HG02973 (cell line): ENCODE measurements around the gene CCZ1B.
"Not testable (repeated sequence)": the region's sequence is repeated elsewhere in the genome, so short reads cannot be mapped to it uniquely, and the experiment has no call there.

Experiments
- ATAC-seq: cut with Tn5 transposase; IDR thresholded peaks from one replicate; pipeline ENCODE4 v1.9.1; 2021; ENCODE audit warnings: moderate library complexity; ENCODE audit not compliant: unreplicated experiment

The CCZ1B gene

GRCh38 chr7:6826151-6826550, at the start of gene CCZ1B:
Gene CCZ1B (minus strand): TSS chr7:6826275. CDS start chr7:6826197, 78 bp downstream.
- ATAC-seq, result peak; percentile 98

GRCh38 chr7:6875022-6875421, 48.9 kb upstream of the CCZ1B start:
- not testable (repeated sequence) for ATAC-seq

GRCh38 chr7:6872246-6872945, 46.3 kb upstream of the CCZ1B start:
- ATAC-seq, result not testable (repeated sequence)

- not testable (repeated sequence) for ATAC-seq
These were observed 45.5 kb upstream of the CCZ1B start for GRCh38 chr7:6871421-6872144.

- not testable (repeated sequence) for ATAC-seq
These were observed 38.7 kb upstream of the CCZ1B start for GRCh38 chr7:6864751-6865150.

- ATAC-seq, result not testable (repeated sequence)
These were observed 38.1 kb upstream of the CCZ1B start for GRCh38 chr7:6864188-6864587.

GRCh38 chr7:6862876-6863275, 36.8 kb upstream of the CCZ1B start:
- not testable (repeated sequence) for ATAC-seq

GRCh38 chr7:6857721-6858314, 31.7 kb upstream of the CCZ1B start:
- ATAC-seq, result not testable (repeated sequence)

- ATAC-seq, result not testable (repeated sequence)
These were observed 29.6 kb upstream of the CCZ1B start for GRCh38 chr7:6855563-6856131.

- not testable (repeated sequence) for ATAC-seq
These were observed 28.9 kb upstream of the CCZ1B start for GRCh38 chr7:6854747-6855562.

- ATAC-seq, result not testable (repeated sequence)
These were observed 27.6 kb upstream of the CCZ1B start for GRCh38 chr7:6853681-6854080.

- ATAC-seq, result not testable (repeated sequence)
These were observed 23.1 kb upstream of the CCZ1B start for GRCh38 chr7:6849127-6849526.

- not testable (repeated sequence) for ATAC-seq
These were observed 21.7 kb upstream of the CCZ1B start for GRCh38 chr7:6847751-6848150.

- not testable (repeated sequence) for ATAC-seq
These were observed 19.9 kb upstream of the CCZ1B start for GRCh38 chr7:6845971-6846449.

- ATAC-seq, result not testable (repeated sequence)
These were observed 17.6 kb upstream of the CCZ1B start for GRCh38 chr7:6843654-6844053.

GRCh38 chr7:6843092-6843491, 17.0 kb upstream of the CCZ1B start:
- ATAC-seq, result not testable (repeated sequence)

GRCh38 chr7:6842278-6842921, 16.3 kb upstream of the CCZ1B start:
- ATAC-seq, result not testable (repeated sequence)

- not testable (repeated sequence) for ATAC-seq
These were observed 11.0 kb upstream of the CCZ1B start for GRCh38 chr7:6837081-6837480.

- not testable (repeated sequence) for ATAC-seq
These were observed 9.4 kb upstream of the CCZ1B start for GRCh38 chr7:6835521-6835920.

- ATAC-seq, result no peak
These were observed 7.6 kb upstream of the CCZ1B start for GRCh38 chr7:6833636-6834035.
